Right cardiac atrium (tissue), 5 donors: ENCODE data around the gene GCNT2. TPM values are rescaled to one million over a fixed set of nuclear protein-coding genes. Genes with fewer than 3 reads are reported as not detected.
A peak's percentile ranks its signal among the peaks of the same experiment; 100 is the strongest.
"Not testable (repeated sequence)": the region's sequence is repeated elsewhere in the genome, so short reads cannot be mapped to it uniquely, and the experiment has no call there.

Source experiments
- ATAC-seq, 2 donors: fragments of 200-7000 bp; cut with Tn5 transposase; one replicate each; pipeline versions ENCODE4 v1.8.0 to v1.9.1; 2020; ENCODE audit warnings: moderate library complexity in 2 of 2, mild to moderate bottlenecking in 1 of 2
- DNase-seq, 3 donors: peaks; one replicate each; pipeline ENCODE4 v3.0.0-alpha.2; 2020
- H3K27ac ChIP-seq: one replicate; pipeline ENCODE4 v1.5.1; 2013; ENCODE audit warnings: mild to moderate bottlenecking, low read length, control low read depth, moderate library complexity
- H3K27me3 ChIP-seq: one replicate; pipeline ENCODE4 v1.6.1; 2013; ENCODE audit not compliant: control insufficient read depth, insufficient read depth
- H3K4me1 ChIP-seq: one replicate; pipeline ENCODE4 v1.6.1; 2013; ENCODE audit warnings: low read length; ENCODE audit not compliant: control insufficient read depth, insufficient read depth
- H3K4me3 ChIP-seq: one replicate; pipeline ENCODE4 v1.5.1; 2013; ENCODE audit warnings: low read length, control low read depth
- H3K9me3 ChIP-seq: one replicate; pipeline ENCODE4 v1.6.1; 2013; ENCODE audit warnings: low read length; ENCODE audit not compliant: control insufficient read depth
- WGBS: extraction: QIAGEN DNeasy Blood & Tissue Kit; methylation state at CpG from one replicate; pipeline ENCODE4 v1.1.7; 2013; 5-methylcytosine and 5-hydroxymethylcytosine counted together
- intact Hi-C, 4 donors: fragments of 100-400 bp; cut with DNase I; formaldehyde crosslinking; loops; one replicate each; pipeline versions ENCODE4 v1.11.0 to v1.14.0; 2022 to 2023
- polyA plus RNA-seq: library from polyadenylated mRNA; stranded (reverse); fragments of 200-250 nt; gene quantifications from one replicate; pipeline ENCODE4 v1.2.3, GENCODE V29; 2013
- total RNA-seq, 4 donors: library from RNA; stranded (reverse); fragmentation: NEBNext Ultra II Directional; extraction: Animal tissue kit (Norgen Biotek cat#: 25700); gene quantifications; one replicate each; pipeline ENCODE4 v1.2.1, GENCODE V29; 2021
- donor health status: healthy with polysubstance abuse.
- donor health status: DM: no; HTN: yes; CAD: no.
- donor health status: DM: no; HTN: no; CAD: no.
- donor health status: DM: no; HTN: yes; CAD: no; lungs with severe emphysema.
- donor health status: DM: yes; HTN: yes; CAD: no.

The GCNT2 gene
- total and polyA plus RNA-seq, 5 donors, result 3.4 to 10.4 (median 6.9) TPM

DNA sequence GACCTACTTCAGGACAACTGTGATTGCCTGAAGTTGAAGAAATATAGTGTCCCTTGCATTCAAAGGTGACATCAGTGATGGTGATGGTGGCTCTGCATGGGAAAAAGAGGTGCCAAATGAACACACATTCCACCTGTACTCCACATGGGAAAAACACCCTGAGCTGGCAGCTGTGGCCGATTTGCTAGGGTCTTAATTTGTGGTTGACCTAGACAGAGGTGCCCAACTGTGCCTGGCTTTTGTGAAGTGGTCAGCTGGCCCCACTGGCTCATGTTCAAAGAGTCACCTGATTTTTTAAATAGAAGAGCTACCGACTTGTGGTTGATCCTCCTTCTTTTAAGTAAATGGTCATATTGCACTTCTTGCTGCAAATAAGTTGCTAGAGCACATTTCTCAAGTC is 7.6 kb upstream of the GCNT2 start:
- WGBS, result 51% methylated on average over 2 of the region's 2 CpGs
- intact Hi-C loops, result loop anchor here in 3 of 4 donors (5.0 to 10.0 kb wide), 2 partner anchors 179 to 181 kb away; partner anchors contain the start of genes C6orf52 (in 3 of the 3) and PAK1IP1 (in 3 of the 3)
- Histone ChIP-seq H3K4me3 (no peak overlapping the region), H3K27ac (no peak overlapping the region), H3K9me3 (no peaks in the 10 kb centered on the region), H3K27me3 (no peaks in the 10 kb centered on the region), H3K4me1 (no peaks in the 10 kb centered on the region)
- ATAC-seq (no peak), DNase-seq (no peak)

DNA sequence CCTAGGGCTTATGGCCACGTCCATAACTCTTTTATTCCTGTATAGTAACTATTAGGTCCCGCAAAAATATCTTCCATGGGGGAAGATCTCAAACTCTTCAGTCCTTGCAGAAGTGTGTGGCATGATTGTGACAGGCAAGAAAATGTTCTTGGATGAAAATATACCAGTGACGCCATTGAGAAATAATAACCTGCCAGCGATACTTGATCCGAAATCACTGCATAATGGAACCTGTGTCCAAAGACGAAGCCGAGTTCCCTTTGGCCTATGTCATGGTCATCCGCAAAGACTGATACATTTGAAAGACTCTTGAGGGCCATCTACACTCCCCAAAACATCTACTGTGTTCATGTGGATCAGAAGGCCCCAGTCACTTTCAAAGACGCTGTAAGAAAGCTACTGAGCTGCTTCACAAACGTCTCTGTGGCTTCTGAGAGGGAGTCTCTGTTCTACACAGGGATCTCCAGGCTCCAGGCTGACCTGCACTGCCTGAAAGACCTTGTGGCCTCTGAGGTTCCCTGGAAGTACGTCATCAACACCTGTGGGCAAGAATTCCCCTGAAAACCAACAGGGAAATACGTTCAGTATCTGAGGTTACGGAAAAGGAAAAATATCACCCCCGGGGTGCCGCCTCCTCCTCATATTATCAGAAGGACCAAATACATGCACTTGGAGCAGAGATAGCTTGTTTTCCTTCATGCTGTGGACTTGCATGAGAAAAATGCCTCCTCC is 6.9 kb upstream of the GCNT2 start:
- no peaks in the 10 kb centered on the region for H3K27me3 ChIP-seq
- no peak overlapping the region for H3K27ac ChIP-seq
- intact Hi-C loops, result loop anchor here in 3 of 4 donors (5.0 to 10.0 kb wide), 2 partner anchors 178 to 181 kb away; partner anchors contain the start of genes C6orf52 (in 3 of the 3) and PAK1IP1 (in 3 of the 3)
- no peaks in the 10 kb centered on the region for H3K9me3 ChIP-seq
- H3K4me1 ChIP-seq, result no peaks in the 10 kb centered on the region
- no peak for DNase-seq
- WGBS, result 72% methylated on average over 15 of the region's 15 CpGs
- no peak for ATAC-seq
- H3K4me3 ChIP-seq, result no peak overlapping the region

GRCh38 chr6:10516953-10517352 is 4.2 kb upstream of the GCNT2 start:
- peaks cover 2% of the 10 kb centered on the region for H3K4me1 ChIP-seq
- H3K27me3 ChIP-seq, result no peaks in the 10 kb centered on the region
- no peak overlapping the region for H3K27ac ChIP-seq
- no peak overlapping the region for H3K4me3 ChIP-seq
- H3K9me3 ChIP-seq, result no peaks in the 10 kb centered on the region
- WGBS, result 90% methylated on average over 4 of the region's 4 CpGs
- intact Hi-C loops, result loop anchor here in 2 of 4 donors (10.0 kb wide), 1 partner anchor 178 kb away; the partner anchor contains the start of genes C6orf52 (in 2 of the 2) and PAK1IP1 (in 2 of the 2)
- DNase-seq, result no peak
- no peak for ATAC-seq

DNA sequence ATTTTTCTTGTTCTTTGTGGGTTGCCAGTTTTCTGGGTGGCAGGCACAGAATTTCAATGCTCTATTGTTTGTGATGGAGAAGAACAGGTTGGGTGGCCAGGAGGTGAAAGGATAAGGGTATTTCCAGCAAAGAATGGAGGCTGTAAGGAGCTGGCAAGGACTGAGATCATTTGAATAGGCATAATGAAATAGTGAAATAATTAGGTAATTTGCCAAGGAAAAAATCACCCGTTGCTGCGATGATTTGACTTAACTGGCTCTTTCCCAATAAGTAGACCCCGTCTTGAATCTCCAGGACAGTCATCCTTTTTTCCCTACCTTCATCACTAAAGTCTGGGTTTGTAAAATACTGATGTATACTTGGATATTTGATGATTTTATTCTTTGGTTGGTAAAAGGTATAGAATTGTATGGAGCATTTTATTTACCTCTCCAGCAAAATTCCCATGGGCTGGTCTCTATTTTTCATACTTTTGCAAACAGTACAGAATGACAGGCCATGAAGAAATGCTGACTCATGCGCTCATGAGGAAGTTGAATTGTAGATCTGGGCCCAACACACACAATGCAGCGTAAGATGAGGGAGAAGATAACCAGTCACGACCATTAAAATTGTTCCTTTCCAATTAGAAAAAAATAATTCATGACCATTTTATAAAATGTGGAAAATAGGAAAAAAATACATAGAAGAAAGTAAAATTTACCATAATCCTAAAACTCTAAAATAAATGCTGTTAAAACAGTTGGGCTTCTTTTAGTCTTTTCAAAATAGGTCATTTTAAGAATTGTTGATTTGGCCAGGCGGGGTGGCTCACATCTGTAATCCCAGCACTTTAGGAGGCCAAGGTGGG is 2.4 kb upstream of the GCNT2 start:
- intact Hi-C loops, result loop anchor here in 2 of 4 donors (10.0 kb wide), 1 partner anchor 176 kb away; the partner anchor contains the start of genes C6orf52 (in 2 of the 2) and PAK1IP1 (in 2 of the 2)
- WGBS, result 60% methylated on average over 7 of the region's 7 CpGs
- H3K27ac ChIP-seq, result no peak overlapping the region

DNA sequence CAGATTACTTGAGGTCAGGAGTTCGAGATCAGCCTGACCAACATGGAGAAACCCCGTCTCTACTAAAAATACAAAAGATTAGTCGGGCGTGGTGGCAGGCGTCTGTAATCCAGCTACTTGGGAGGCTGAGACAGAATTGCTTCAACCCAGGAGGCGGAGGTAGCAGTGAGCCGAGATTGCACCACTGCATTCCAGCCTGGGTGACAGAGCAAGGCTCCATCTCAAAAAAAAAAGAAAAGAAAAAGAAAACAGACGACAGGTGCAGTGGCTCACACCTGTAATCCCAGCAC is 1.8 kb upstream of the GCNT2 start:
- intact Hi-C loops, result loop anchor here in 2 of 4 donors (10.0 kb wide), 1 partner anchor 175 kb away; the partner anchor contains the start of genes C6orf52 (in 2 of the 2) and PAK1IP1 (in 2 of the 2)
- not testable (repeated sequence) for H3K4me1 ChIP-seq, H3K9me3 ChIP-seq, DNase-seq, H3K4me3 ChIP-seq, H3K27ac ChIP-seq, ATAC-seq, H3K27me3 ChIP-seq
- WGBS, result 76% methylated on average over 8 of the region's 8 CpGs

More for the DNA sequence above, 2.4 kb upstream of the GCNT2 start:
- peaks cover 2% of the 10 kb centered on the region for H3K4me1 ChIP-seq
- ATAC-seq (peak in 1 of 2 donors; percentile 72), DNase-seq (no peak)
- no peak overlapping the region for H3K4me3 ChIP-seq
- no peaks in the 10 kb centered on the region for H3K9me3 ChIP-seq
- H3K27me3 ChIP-seq, result no peaks in the 10 kb centered on the region

DNA sequence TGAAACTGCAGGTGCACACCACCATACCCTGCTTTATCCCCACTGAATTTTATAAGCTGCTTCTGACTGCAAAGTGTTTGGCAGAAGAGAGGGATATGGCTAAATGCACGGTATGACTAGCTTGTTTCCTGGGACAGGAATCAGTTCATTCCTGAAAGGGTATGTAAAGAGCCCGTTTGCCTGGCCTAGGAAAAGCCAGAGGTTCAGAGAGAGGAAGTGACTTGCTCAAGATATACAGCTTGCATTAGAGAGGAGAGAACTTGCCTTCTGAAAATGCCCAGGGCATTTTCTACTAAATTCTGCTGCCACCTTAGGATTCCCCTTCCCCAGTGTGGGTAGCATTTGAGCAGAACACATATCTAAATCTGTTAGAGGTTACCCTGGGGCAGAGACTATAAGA is 683 bp upstream of the GCNT2 start:
- intact Hi-C loops, result loop anchor here in 1 of 4 donors (10.0 kb wide), 1 partner anchor 174 kb away; the partner anchor contains the start of genes C6orf52 and PAK1IP1
- Histone ChIP-seq H3K27ac (no peak overlapping the region), H3K4me1 (peaks cover 2% of the 10 kb centered on the region), H3K27me3 (no peaks in the 10 kb centered on the region), H3K4me3 (no peak overlapping the region), H3K9me3 (no peaks in the 10 kb centered on the region)
- ATAC-seq (peak in 1 of 2 donors; percentile 32), DNase-seq (no peak)
- 34% methylated on average over 2 of the region's 2 CpGs for WGBS

GRCh38 chr6:10522929-10523573 is 1.9 kb downstream of the GCNT2 start:
- peak in 1 of 3 donors; percentile 18 for DNase-seq
- no peaks in the 10 kb centered on the region for H3K27me3 ChIP-seq
- H3K4me1 ChIP-seq, result peaks cover 2% of the 10 kb centered on the region
- intact Hi-C loops, result loop anchor here in 1 of 4 donors (10.0 kb wide), 1 partner anchor 172 kb away; the partner anchor contains the start of genes C6orf52 and PAK1IP1
- H3K9me3 ChIP-seq, result no peaks in the 10 kb centered on the region
- no peak overlapping the region for H3K4me3 ChIP-seq
- ATAC-seq, result no peak
- 74% methylated on average over 21 of the region's 21 CpGs for WGBS
- no peak overlapping the region for H3K27ac ChIP-seq

GRCh38 chr6:10526156-10526555 is 5.0 kb downstream of the GCNT2 start:
- ATAC-seq (peak; percentile 62 to 86), DNase-seq (peak in 1 of 3 donors; percentile 31)
- whole genome bisulfite sequencing, result 62% methylated on average over 6 of the region's 6 CpGs
- no peaks in the 10 kb centered on the region for H3K9me3 ChIP-seq
- no peak overlapping the region for H3K4me3 ChIP-seq
- intact Hi-C loops, result loop anchor here in 1 of 4 donors (10.0 kb wide), 1 partner anchor 169 kb away; the partner anchor contains the start of genes C6orf52 and PAK1IP1
- no peaks in the 10 kb centered on the region for H3K27me3 ChIP-seq
- H3K27ac ChIP-seq, result peak overlapping the region; percentile 75
- no peaks in the 10 kb centered on the region for H3K4me1 ChIP-seq

GRCh38 chr6:10528158-10528981 is 7.2 kb downstream of the GCNT2 start:
- ATAC-seq (peak; percentile 74 to 77), DNase-seq (no peak)
- no peaks in the 10 kb centered on the region for H3K27me3 ChIP-seq
- WGBS, result 37% methylated on average over 11 of the region's 11 CpGs
- peak overlapping the region; percentile 56 for H3K27ac ChIP-seq
- intact Hi-C loops, result loop anchor here in 1 of 4 donors (10.0 kb wide), 1 partner anchor 166 kb away; the partner anchor contains the start of genes C6orf52 and PAK1IP1
- H3K9me3 ChIP-seq, result no peaks in the 10 kb centered on the region
- peak overlapping the region; percentile 70 for H3K4me3 ChIP-seq
- H3K4me1 ChIP-seq, result no peaks in the 10 kb centered on the region
